RWPE1 (cell line): ENCODE measurements around the gene FAM107B.

ENCODE experiments used
- CTCF ChIA-PET: fragments of 350-600 bp; sonication (Branson Sonifier 250); formaldehyde crosslinking; extraction: SDS; loops from one replicate; lab custom pipeline; 2021; lab: Yijun Ruan, JAX
- POLR2A ChIA-PET: fragments of 400-600 bp; formaldehyde crosslinking; extraction: SDS; loops from one replicate; lab custom pipeline; 2020; ENCODE audit warnings: antibody characterized with exemption; ENCODE audit not compliant: low non-redundant PET; lab: Yijun Ruan, JAX
- DNase-seq: peaks from one replicate; pipeline ENCODE4 v3.0.0; 2012; ENCODE audit warnings: low spot score
- H3K27ac ChIP-seq: fragments of 450-650 bp; 2 replicates; pipeline ENCODE4 v1.5.1; 2017
- CTCF ChIP-seq: fragments of 450-650 bp; conservative IDR thresholded peaks from 2 replicates; pipeline ENCODE4 v1.5.1; 2017; ENCODE audit warnings: low read depth, mild to moderate bottlenecking

Gene FAM107B

GRCh38 chr10:14550471-14550981 is 224.2 kb downstream of the FAM107B start:
- ChIA-PET POLR2A (no interaction called here), CTCF (interaction anchor here (0.6 to 0.7 kb wide), 2 partner anchors 74 to 711 kb away, joined by 4 to 6 read pairs; no protein-coding TSS in a partner anchor)

GRCh38 chr10:14549496-14549895 is 225.2 kb downstream of the FAM107B start:
- no peak for DNase-seq
- CTCF ChIA-PET: no interaction called here
- no peak for TF ChIP-seq CTCF
- POLR2A ChIA-PET: no interaction called here
- H3K27ac ChIP-seq: no peak overlapping the region

More at GRCh38 chr10:14550471-14550981, 224.2 kb downstream of the FAM107B start:
- no peak for DNase-seq
- TF ChIP-seq CTCF: no peak
- H3K27ac ChIP-seq: no peak overlapping the region

GRCh38 chr10:14548970-14549369 is 225.7 kb downstream of the FAM107B start:
- TF ChIP-seq CTCF: no peak
- DNase-seq: no peak
- CTCF ChIA-PET: no interaction called here
- POLR2A ChIA-PET: no interaction called here
- no peak overlapping the region for H3K27ac ChIP-seq

GRCh38 chr10:14548474-14548873 is 226.2 kb downstream of the FAM107B start:
- TF ChIP-seq CTCF: no peak
- ChIA-PET CTCF (no interaction called here), POLR2A (no interaction called here)
- no peak for DNase-seq
- no peak overlapping the region for H3K27ac ChIP-seq

GRCh38 chr10:14547816-14548215 is 226.9 kb downstream of the FAM107B start:
- H3K27ac ChIP-seq: no peak overlapping the region
- POLR2A ChIA-PET: no interaction called here
- no peak for DNase-seq
- TF ChIP-seq CTCF: no peak
- CTCF ChIA-PET: no interaction called here

GRCh38 chr10:14545827-14546226 is 228.9 kb downstream of the FAM107B start:
- CTCF ChIA-PET: interaction anchor here (0.6 kb wide), 1 partner anchor 9 kb away, joined by 3 read pairs; no protein-coding TSS in a partner anchor
- no peak for TF ChIP-seq CTCF
- POLR2A ChIA-PET: no interaction called here

More at GRCh38 chr10:14545827-14546226, 228.9 kb downstream of the FAM107B start:
- H3K27ac ChIP-seq: no peak overlapping the region
- DNase-seq: peak; percentile 25
